T follicular helper cell (primary cell): Measurements from ENCODE around the gene BAMBI.

ENCODE experiments used
- DNase-seq: peaks from one replicate; pipeline ENCODE4 v3.0.0-alpha.2; 2020; ENCODE audit warnings: low read depth

BAMBI gene

DNA sequence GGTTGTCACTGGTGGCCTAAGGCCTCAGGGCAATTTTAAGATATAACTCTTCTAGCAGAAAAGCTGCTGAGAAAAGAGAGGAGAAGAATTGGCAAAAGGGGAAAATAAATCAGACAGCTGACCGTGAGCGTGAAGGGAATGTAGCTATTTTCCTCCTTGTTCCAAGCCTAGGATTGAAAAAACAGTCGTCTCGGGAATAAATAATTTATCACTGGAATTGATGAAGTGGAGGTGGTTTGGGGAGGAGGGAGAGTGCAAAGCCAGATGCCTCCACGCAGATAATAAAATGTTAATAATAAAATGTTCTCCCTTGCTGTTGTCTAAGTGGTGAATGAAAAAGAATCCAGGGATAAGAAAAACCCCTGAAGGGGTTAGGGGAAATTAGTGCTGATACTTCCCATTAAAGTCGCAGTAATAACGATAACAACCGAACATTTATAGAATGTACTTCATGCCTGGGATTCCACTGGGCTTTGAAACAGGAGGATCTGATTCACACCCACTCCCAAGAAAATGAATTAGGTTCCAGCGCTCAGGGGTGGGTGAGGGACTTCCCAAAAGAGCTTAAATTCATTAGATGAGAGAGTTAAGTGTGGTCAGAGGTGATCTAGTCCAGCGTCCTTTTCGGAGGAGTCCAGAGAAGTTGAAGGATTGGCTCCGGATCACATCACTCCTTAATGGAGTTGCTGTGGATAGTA is 27.3 kb downstream of the BAMBI start:
- DNase-seq = no peak

DNA sequence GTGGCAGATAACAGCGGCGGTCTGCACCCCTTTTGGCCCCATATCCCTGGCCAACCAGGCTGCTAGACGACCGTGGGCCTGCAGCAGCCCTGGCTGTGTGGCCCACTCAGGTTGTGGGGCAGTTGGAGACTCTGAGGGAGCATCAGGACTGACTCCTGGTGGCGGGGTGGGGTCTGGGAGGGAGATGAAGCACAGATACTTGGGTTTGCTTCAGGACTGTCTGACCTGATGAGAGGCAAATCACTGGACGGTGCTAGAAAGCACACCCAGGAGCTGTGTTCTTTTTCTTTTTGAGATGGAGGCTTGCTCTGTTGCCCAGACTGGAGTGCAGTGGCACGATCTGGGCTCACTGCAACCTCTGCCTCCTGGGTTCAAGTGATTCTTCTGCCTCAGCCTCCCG is 28.2 kb downstream of the BAMBI start:
- no peak for DNase-seq

DNA sequence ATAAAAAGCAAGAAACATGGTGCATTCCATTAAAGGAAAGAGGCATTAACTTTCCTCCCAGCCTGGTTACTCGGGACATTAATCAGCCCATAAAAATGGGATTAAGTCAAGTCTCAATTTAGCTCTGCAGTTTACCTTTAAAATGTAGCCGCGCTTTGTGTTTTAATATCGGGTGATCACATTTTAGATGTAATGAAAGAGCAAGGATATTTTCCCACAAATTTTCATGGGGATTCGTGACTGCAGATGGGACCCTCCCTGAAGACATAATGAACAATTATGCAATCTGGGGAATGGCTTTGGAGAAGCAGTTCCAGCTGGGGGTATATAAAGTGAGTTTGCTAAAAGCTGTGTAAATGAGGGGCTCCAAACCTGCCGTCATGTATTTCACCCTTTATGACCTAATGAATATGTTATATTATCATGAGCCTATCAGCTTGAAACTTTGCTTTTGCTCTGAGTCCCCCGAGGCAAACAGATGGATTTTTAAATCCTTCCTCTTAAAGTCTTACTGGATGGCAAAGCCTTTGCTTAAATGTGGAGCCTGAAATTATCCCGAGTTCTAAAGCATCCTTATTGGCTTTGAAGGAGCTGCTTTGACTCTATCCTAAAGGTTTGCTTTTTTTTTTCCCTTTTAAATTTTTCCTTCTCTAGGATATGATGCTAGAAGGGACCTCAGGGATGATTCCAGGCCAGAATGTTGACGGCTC is 31.8 kb downstream of the BAMBI start:
- DNase-seq = no peak

DNA sequence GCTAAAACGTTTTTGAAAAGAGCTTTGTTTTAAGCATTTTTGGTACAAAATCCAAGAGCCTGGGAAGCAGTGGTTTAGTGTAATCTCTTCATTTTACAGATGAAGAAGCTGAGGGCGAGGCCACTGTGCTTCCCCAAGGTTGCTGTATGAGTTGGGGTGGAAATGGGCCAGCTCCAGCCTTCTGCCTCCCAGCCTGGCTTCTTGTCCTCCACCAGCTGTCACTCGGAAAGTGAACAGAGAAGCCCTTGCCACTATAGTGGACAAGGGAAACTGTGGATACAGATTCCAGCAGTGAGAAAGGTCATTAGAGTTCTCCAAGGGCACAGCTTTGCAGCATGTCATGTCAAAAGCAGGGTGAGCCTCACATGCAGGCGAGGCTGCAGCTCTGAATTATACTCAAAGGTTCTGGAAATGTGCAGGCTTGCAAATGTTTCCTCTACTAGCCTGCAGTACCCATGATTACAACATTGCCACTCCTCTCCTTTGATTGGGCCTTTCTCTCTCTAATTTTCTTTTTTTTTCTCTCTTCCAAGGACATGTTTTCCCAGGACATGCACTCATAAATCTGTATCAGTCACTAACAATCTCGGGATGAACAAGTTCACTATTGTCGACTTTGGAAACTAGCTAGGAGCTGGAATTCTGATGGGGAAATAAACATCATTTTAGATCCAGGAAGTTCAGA is 33.0 kb downstream of the BAMBI start:
- DNase-seq = no peak

DNA sequence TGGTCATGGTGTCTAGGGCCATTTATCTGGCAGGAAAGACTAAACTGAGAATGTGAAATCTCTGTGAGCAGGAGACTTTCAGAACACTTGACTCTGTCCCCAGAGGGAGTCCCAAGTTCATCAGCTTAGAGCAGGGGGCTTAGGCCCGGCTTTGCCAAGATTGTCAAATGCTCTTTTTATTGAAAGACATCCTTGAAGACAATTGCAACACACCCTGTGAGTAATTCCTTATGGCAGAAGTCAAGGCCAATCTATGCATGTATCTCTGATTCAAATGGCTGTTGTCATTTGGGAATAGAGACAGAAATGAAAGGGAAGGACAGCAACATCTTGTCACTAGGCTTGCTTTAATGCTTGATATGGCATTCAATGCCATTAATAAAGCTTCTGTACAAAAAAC is 33.7 kb downstream of the BAMBI start:
- no peak for DNase-seq

DNA sequence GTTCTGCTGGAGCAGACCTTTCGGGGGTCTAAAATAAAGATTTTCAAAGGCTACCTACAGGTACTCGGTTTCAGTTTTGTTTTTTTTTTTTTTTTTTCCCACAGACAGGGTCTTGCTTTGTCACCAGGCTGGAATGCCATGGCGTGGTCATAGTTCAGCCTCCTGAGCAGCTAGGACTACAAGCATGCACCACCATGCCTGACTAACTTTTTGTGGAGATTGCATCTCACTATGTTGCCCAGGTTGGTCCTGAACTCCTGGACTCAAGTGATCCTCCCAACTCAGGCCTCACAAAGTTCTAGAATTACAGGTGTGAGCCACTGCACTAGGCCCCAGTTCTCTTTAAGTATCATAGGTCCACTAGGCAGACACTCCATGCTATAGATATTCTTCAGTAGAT is 34.5 kb downstream of the BAMBI start:
- no peak for DNase-seq

DNA sequence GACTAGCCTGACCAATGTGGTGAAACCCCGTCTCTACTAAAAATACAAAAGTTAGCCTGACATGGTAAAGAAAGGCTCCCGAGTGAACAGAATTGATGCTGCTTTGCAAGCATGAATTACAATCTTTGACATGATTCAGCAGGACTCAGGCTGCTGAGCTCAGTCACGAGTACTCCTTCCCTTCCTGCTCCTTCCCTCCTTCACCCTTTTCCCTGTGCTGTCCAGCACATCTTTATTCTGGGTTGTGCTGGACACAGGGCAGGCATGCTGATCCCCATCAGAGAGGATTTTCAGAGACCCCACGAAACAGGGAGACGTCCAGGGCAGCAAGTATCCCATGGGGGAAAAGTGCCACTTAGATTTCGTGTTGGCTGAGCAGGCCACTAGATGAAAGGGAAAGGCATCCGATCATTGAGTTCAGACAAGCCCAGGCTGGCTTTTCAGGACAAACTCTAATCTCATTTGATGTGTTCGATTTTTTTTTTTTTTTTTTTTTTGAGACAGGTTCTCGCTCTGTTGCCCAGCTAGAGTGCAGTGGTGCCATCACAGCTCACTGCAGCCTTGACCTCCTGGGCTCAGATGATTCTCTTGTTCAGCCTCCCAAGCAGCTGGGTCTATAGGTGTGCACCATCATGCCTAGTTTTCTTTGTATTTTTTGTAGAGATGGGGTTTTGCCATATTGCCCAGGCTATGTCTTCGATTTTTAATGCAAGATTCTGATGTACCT is 36.5 kb downstream of the BAMBI start:
- DNase-seq = no peak

DNA sequence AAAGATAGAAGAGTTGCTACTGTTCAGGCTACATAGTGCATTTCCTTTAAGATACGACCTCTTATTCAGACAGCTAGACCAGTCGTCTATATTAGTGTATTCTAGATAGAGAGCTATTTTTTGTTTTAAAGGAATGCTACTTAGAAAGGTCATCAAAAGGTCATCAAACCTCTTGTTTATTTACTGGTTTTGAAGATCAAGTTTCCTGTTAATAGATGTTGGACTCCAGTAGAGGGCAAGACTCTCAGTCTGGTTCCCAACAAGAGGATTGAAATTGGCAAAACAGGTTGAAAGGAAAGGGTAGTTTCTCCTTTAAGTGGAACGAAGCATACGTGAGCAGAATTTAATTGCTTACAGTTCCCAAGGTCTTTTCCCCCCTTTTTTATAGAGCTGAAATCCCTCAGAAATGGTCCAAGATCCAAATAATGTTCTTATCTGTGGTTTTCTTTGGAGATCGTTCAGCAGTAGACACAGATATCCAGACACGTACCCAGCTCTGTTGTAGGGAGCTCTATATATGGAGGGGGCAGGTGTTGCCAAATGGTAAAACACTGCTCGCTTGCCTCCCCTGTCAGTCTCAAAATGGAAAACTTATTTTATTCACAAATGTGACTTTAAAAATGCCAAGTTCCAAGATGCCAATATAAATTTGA is 37.2 kb downstream of the BAMBI start:
- no peak for DNase-seq

DNA sequence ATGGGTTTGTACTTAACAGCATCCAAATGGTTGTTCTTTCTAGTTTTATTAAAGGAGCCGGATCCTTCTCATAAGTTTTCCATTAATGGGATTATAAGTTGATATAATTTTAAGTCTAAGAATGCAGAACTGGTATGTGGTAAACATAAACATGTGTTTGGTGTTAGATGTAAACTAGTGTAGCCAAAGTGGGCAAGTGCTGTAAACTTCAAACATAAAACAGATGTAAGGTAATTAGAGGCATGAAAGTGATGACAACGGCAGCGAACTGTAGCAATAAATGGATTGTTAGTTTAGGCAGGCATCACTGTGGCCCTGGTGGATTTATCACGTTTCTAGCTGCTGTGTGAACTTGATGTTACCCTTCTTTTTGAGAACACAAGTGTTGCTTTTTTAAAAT is 37.9 kb downstream of the BAMBI start:
- DNase-seq = no peak

DNA sequence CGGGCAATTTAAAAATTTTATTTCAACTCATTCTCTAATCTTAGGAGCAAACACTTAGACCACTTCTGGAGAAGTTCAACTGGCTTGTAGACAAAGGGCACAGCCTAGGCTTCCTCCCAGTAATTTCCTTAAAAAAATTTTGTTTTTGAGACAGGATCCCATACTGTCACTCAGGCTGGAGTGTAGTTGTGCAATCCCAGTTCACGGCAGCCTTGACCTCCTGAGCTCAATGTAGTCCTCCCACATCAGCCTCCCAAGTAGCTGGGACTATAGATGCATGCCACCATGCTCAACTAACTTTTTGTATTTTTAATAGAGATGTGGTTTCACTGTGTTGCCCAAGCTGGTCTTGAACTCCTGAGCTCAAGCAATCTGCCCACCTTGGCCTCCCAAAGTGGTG is 38.4 kb downstream of the BAMBI start:
- DNase-seq = no peak

DNA sequence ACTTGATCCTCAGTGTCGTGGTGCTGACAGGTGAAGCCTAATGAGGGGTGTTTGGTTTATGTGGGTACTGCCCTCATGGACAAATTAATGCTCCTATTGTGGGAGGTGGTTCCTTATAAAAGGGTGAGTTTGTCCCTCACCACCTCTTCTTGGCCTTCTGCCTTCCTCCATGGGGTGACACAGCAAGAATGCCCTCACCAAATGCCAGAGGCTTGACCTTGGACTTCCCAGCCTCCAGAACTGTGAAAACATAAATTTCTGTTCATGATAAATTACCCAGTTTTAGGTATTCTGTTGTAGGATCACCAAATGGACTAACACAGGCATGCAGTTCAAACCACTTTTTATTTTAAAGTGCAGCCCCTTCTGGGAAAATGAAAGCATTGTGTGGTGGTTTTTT is 39.4 kb downstream of the BAMBI start:
- no peak for DNase-seq

DNA sequence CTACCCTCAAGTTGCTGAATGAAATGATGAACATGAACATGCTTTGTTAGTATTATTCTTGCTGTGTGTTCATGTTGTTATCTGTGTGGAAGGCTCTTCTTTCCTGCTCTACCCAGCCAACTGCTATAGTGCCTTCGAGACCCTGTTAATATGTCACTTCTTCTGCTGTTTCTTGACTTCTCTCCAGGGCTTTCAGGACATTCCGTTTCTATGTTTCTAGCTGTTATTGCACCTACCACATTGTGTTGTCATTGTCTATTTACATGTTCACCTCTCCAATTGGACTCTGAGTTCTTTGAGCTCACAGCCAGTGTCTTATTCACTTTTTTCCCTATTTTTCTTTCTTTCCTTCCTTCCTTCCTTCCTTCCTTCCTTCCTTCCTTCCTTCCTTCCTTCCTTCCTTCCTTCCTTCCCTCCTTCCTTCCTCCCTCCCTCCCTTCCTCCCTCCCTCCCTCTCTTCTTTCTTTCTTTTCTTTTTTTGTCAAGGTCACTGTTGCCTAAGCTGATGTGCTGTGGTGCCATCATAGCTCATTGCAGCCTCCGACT is 40.4 kb downstream of the BAMBI start:
- DNase-seq = no peak

DNA sequence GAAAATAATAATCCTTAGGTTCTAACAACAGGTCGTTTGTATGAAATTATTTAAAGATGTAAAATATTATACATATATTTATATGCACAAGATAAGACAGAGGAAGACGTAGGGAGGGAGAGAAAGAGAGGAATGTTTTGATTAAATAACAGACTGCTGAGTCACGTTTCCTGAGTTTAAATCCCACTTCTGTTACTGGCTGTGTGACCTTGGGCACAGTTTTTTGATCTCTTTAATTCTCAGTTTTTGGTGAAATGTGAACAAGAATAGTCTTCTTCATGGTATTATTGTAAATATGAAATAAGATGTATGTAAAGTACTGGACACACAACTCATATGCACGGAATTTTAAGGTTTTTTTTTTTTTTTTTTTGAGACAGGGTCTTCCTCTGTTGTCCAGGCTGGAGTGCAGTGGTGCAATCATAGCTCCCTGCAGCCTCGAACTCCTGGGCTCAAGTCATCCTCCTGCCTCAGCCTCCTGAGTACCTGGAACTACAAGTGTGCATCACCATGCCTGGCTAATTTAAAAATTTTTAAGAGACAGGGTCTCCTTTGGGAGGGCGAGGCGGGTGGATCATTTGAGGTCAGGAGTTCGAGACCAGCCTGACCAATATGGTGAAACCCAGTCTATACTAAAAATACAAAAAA is 42.6 kb downstream of the BAMBI start:
- DNase-seq = no peak

DNA sequence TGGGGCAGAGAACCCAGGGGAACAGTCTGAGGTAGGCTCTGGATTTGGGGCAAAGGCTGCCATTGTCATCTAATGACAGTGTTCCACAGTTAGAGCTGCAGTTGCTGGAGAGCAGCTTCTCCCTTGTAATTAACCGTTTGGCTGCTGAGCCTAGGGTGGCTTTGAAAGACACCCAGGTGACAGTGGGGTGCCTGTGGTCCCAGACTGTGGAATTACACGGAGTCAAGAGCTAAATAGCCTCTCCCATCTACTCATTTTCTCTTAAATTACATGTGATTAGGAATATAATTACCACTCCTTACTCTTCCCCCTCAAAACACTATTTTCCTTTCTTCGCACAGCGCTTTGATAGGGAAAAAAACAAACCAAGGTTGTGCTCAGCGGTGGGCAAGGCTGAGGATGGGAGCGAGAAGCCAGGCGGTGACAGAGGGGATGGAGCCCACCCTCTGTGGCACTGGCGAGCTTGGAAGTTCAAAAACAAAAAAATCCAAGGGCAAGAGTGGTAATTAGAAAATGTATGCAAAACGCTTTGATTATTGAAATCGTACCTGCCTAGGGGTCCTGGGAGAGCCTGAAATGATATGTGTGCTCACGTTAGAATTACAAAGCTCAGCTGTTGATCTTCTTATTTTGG is 44.1 kb downstream of the BAMBI start:
- no peak for DNase-seq

DNA sequence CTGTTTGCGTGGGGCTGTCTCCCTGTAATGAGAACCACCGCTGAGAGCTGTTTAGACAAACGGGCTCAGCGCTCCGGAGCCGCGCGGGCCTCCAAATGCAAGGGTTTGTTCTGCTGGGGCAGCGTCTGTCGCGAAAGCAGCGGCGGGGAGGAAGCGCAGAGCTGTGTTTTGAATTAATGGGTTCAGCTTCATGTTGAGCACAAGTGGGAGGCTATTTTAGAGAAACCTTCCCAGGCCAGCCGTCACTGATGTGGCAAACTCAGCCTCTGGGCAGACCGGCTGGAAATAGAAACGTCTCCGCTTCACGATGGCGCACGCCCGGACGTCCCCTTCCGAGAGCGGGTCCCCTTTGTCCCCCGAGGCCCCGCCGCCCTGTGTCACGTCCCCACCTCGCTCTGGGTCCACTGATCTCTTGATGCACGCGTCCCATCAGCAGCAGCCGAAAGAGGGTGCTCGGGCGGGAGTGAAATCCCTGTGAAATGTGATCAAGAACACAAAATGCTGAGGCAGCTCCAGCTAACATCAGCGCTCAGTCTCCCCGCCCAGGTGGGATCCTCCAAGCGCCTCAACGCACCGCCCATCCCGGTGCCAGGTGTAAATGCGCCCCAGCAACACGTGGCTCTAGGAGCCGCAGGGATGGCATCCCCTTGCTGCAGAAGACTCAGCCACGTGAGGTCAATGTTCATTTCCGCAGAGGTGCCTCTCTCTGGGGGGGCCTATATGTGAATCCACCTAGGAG is 44.9 kb downstream of the BAMBI start:
- DNase-seq = no peak

DNA sequence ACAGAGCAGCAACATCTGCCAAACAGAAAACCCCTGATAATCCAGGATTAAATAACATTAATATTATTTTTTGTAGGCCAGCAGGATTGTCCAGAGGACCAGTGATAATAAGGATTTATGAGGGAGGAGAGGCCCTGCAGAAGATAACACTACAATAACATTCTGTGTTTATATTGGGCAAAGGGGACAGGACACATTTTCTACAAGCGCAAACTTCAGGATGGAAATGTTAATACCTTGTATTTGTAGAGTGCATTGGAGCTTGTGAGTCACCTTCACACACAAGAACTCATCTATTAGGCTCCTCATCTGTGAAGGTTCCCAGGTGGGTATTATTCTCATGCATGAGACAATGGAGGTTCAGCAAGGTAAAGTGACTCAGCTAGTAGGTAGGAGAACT is 51.0 kb downstream of the BAMBI start:
- no peak for DNase-seq

DNA sequence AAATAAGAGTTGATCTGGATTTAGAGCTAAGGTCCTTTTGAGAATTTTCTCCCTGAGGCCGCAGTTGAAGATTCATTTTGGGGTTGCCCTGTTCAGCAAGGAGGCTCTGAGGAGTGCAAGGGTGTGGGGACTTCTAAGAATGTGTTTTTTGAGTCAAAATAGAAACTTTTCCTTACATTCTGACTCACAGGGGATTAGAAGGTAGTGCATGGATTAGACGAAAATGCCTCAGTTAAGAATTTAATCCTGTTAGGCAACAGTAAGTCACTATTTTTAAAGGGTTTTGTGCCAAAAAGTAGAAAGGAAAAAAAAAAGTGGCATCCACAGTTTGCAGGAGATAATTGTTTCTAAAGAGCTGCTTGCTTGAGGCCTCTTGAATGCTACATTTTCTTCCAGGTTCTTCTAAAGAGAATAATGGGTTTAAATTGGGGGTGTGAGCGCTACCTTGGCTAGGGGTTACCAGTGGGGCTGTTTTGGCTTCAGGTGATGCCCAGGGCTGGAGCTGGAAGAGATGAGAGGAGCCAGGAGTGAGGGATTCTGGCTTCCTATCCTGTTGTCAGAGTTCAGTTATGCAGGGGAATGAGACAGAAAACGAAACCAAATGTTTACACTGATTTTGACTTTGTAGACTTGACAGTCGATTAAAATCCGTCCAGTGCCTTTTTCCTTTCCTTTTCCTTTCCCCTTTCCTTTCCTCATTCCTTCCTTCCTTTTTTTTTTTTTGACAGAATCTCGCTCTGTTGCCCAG is 52.9 kb downstream of the BAMBI start:
- DNase-seq = no peak

DNA sequence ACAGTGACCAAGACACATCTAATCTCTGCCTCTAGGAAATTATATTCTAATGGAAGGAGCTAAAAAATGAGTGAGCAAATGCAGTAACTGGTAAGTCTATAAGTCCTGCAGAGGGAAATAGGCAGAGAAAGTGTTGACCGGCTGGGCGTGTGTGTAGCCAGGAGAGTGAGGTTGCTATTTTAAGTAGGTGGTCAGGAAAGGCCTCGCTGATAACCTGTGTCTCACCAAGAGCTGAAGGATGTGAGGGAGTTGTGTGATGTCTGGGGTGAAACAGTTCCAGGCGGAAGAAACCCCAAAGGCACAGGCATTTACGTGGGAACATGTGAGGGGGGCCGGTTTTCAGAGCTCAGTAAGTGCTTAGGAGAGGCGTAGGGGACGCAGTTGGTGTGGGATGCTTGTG is 54.8 kb downstream of the BAMBI start:
- DNase-seq = no peak
